GM19395 (cell line): ENCODE measurements around the gene IPCEF1.
A peak's percentile ranks its signal among the peaks of the same experiment; 100 is the strongest.
"Not testable (repeated sequence)": the region's sequence is repeated elsewhere in the genome, so short reads cannot be mapped to it uniquely, and the experiment has no call there.

ENCODE experiments used
- ATAC-seq: cut with Tn5 transposase; IDR thresholded peaks from one replicate; pipeline ENCODE4 v1.9.1; 2021; ENCODE audit warnings: mild to moderate bottlenecking, moderate library complexity; ENCODE audit not compliant: unreplicated experiment

Gene IPCEF1

GRCh38 chr6:154249499-154250298 is 106.9 kb downstream of the IPCEF1 start:
- peak; percentile 80 for ATAC-seq

GRCh38 chr6:154247119-154247861 is 109.3 kb downstream of the IPCEF1 start:
- peak; percentile 57 for ATAC-seq

GRCh38 chr6:154246723-154247118 is 109.9 kb downstream of the IPCEF1 start:
- no peak for ATAC-seq

GRCh38 chr6:154245506-154245905 is 111.1 kb downstream of the IPCEF1 start:
- ATAC-seq = no peak

- ATAC-seq = no peak
Measured at GRCh38 chr6:154243793-154244750, 112.5 kb downstream of the IPCEF1 start.

- ATAC-seq = no peak
Measured at GRCh38 chr6:154242617-154243357, 113.8 kb downstream of the IPCEF1 start.

- no peak for ATAC-seq
Measured at GRCh38 chr6:154241581-154241980, 115.0 kb downstream of the IPCEF1 start.

- ATAC-seq = not testable (repeated sequence)
Measured at GRCh38 chr6:154241061-154241460, 115.5 kb downstream of the IPCEF1 start.

- no peak for ATAC-seq
Measured at GRCh38 chr6:154239392-154239791, 117.2 kb downstream of the IPCEF1 start.

- ATAC-seq = no peak
Measured at GRCh38 chr6:154238831-154239230, 117.8 kb downstream of the IPCEF1 start.

GRCh38 chr6:154236646-154237301 is 119.8 kb downstream of the IPCEF1 start:
- ATAC-seq = no peak

GRCh38 chr6:154234019-154234772 is 122.4 kb downstream of the IPCEF1 start:
- peak; percentile 70 for ATAC-seq

- no peak for ATAC-seq
Measured at GRCh38 chr6:154233383-154233782, 123.2 kb downstream of the IPCEF1 start.

GRCh38 chr6:154232013-154232910 is 124.3 kb downstream of the IPCEF1 start:
- no peak for ATAC-seq

- ATAC-seq = no peak
Measured at GRCh38 chr6:154230910-154231595, 125.5 kb downstream of the IPCEF1 start.

- no peak for ATAC-seq
Measured at GRCh38 chr6:154230393-154230792, 126.2 kb downstream of the IPCEF1 start.

GRCh38 chr6:154229786-154230185 is 126.8 kb downstream of the IPCEF1 start:
- peak; percentile 85 for ATAC-seq

- ATAC-seq = no peak
Measured at GRCh38 chr6:154228521-154228905, 128.1 kb downstream of the IPCEF1 start.
